Ishikawa (cell line): Measurements from ENCODE around the gene SRPK1.

Experiments used
- CREB1 ChIP-seq: IDR thresholded peaks from 2 replicates; pipeline ENCODE4 v1.6.1; 2012; ENCODE audit warnings: low read depth
- EGR1 ChIP-seq: IDR thresholded peaks from 2 replicates; pipeline ENCODE4 v1.6.1; 2012
- EP300 ChIP-seq: IDR thresholded peaks from 2 replicates; pipeline ENCODE4 v1.6.1; 2012; ENCODE audit warnings: borderline replicate concordance
- FOXM1 ChIP-seq: IDR thresholded peaks from 2 replicates; pipeline ENCODE4 v1.6.1; 2012; ENCODE audit warnings: low read depth, borderline replicate concordance
- RAD21 ChIP-seq: IDR thresholded peaks from 2 replicates; pipeline ENCODE4 v1.6.1; 2012; ENCODE audit warnings: low read depth
- REST ChIP-seq: IDR thresholded peaks from 2 replicates; pipeline ENCODE4 v1.6.1; 2012; ENCODE audit warnings: low read depth, mild to moderate bottlenecking
- TAF1 ChIP-seq: IDR thresholded peaks from 2 replicates; pipeline ENCODE4 v1.6.1; 2012; ENCODE audit warnings: low read depth, mild to moderate bottlenecking
- TCF12 ChIP-seq: IDR thresholded peaks from 2 replicates; pipeline ENCODE4 v1.6.1; 2012; ENCODE audit warnings: low read depth
- TEAD4 ChIP-seq: IDR thresholded peaks from 2 replicates; pipeline ENCODE4 v1.6.1; 2012
- USF1 ChIP-seq: IDR thresholded peaks from 2 replicates; pipeline ENCODE4 v1.6.1; 2012
- YY1 ChIP-seq: IDR thresholded peaks from 2 replicates; pipeline ENCODE4 v1.6.1; 2012; ENCODE audit warnings: low read depth

GRCh38 chr6:35784200-35784599 lies 136.7 kb downstream of the SRPK1 start:
- TF ChIP-seq USF1 (no peak), TEAD4 (no peak), EGR1 (no peak), FOXM1 (no peak), TAF1 (no peak), RAD21 (no peak), REST (no peak), EP300 (no peak), YY1 (no peak), TCF12 (no peak), CREB1 (no peak)
